NCI-H1105 treated with DMSO at 0.1 percent for 48 hours (cell line): ENCODE data around the gene ANO8.

Experiments
- DNase-seq: peaks from one replicate; lab custom pipeline; 2025; lab: John Stamatoyannopoulos, UW

The ANO8 gene

DNA sequence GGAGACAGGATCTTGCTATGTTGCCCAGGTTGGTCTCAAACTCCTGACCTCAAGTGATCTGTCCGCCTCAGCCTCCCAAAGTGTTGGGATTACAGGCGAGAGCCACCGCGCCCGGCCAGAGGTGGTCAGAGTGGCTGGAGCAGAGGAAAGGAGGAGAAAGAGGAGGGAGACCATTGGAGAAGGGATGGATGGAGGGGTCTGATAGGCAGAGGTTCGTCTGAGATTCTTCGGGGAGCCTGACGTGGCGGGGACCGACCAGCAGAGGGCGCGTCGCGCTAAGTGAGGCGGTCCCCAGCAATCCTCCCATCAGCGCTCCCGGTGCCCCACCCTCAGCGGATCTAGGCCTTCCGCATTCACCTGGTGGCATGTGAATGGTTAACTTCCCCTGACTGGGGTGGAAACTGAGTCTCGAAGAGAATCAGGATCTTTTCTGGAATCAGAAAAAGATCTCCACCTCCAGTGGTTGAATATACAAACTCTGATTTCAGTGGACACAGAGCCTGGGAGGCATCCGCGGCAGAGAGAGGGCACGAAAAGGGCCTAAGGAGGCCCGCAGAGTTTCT, 11.5 kb upstream of the ANO8 start:
- DNase-seq: peak; percentile 64

DNA sequence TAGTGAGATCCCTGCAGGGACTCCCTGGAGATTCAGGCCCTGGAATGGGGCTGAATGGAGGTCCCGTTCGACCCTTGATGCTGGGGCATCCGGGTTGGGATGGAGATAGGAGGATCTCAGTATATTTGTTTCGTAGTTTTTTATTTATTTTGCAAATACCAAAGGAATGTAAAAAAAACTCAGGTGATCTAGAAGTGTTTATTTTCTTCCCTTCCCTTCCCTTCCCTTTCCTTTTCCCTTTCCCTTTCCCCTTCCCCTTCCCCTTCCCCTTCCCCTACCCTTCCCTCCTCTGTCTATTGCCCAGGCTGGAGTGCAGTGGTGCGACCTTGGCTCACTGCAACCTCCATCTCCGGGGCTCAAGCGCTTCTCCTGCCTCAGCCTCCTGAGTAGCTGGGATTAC, 7.2 kb upstream of the ANO8 start:
- DNase-seq: no peak

DNA sequence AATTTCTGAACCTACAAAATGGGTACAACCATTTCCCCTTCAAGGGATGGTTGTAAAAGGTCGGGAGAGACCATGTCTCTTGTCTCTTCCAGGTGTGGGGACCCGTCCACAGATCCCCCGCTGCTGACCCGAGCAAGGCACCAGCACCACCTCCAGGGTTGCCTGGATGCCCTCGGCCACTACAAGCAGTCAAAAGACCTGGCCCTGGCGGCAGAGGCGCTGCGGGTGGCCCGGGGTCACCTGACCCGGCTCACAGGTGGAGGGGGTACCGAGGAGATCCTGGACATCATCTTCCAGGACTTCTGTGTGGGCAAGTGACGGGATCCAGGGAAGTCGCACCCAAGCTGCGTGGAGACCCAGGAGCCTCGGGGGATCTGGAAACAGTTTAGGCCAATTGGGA, 6.7 kb upstream of the ANO8 start:
- no peak for DNase-seq

DNA sequence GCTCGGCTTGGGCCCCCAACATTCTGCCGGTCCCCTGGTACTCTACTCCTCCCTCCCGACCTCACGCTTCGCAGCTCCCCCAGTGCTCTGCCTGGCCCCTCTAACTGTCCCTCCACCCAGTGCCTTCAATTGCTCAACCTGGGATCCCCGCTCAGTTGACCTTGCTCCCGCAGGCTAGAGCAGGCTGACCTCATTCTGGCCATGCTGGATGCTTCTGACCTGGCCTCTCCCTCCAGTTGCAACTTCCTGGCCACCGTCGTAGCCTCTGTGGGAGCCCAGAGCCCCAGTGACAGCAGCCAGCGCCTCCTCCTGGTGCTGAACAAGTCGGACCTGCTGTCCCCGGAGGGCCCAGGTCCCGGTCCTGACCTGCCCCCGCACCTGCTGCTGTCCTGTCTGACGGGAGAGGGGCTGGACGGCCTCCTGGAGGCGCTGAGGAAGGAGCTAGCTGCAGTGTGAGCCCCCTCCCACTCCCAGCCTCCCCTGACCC, 6.3 kb upstream of the ANO8 start:
- DNase-seq: no peak

DNA sequence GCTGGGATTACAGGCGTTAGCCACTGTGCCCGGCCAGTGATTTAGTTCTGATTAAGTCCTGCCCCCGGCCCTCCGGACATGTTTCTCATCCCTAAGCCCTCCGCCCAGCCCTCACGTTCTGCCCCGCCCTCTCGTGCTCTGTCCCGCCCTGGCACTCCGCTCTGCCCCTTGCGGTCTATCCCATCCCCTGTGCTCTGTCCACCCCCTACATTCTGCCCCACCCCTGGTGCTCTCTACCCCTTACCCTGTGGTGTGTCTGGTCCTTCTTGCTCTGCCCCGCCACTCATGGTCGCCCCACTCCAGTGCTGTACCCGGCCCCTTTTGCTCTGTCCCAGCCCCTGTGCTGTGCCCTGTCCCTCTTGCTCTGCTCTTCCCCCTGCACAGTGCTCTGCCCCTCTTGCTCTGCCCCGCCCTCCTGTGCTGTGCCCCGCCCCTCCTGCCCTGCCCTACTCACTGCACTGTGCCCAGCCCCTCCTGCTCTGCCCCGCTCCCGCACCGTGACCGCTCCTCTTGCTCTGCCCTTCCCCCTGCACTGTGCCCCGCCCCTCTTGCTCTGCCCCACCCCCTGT, 5.7 kb upstream of the ANO8 start:
- DNase-seq: no peak

DNA sequence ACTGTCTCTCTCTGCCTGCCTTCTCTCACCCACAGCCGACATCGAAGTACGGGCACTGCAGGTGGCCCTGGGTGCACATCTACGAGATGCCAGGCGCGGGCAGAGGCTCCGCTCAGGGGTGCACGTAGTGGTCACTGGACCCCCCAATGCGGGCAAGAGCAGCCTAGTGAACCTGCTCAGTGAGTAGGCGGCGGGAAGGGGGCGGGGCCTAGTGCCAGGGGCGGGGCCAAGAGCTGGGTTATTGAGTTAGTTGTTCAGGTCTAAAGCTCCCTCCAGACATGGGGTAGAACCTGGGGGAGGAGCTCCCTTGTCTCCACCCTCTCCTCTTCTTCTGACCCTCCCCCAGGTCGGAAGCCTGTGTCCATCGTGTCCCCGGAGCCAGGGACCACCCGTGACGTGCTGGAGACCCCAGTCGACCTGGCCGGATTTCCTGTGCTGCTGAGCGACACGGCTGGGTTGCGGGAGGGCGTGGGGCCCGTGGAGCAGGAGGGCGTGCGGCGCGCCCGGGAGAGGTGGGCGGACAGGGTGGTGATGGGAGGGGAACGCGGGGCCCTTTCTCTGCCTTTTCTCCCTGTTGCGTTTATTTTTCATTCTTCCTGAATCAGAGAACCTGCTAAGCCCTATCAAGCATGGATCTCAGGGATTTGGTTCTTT, 4.6 kb upstream of the ANO8 start:
- DNase-seq: no peak

DNA sequence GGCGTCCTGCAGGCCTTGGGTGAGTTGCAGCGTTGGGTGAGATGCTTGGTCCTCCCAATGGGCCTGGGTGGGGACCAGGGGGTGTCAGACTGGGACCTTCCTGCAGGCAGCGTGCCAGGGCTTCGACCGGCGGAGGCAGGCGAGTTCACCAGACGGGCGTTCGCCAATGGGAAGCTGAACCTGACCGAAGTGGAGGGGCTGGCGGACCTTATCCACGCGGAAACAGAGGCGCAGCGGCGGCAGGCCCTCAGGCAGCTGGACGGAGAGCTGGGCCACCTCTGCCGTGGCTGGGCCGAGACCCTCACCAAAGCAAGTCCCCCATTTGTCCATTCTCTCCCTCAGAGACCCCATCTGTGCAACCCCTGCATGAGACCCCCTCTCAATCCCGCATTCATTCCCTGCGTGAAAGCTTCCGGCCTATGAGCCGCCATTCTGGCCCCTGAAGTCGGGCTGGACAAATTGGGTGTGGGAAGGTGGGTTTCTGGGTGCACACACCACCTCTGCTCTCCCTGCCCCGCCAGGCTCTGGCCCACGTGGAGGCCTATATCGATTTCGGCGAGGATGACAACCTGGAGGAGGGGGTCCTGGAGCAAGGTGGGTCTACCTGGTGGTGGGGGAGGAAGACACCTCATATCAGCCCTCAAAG, 3.9 kb upstream of the ANO8 start:
- no peak for DNase-seq

DNA sequence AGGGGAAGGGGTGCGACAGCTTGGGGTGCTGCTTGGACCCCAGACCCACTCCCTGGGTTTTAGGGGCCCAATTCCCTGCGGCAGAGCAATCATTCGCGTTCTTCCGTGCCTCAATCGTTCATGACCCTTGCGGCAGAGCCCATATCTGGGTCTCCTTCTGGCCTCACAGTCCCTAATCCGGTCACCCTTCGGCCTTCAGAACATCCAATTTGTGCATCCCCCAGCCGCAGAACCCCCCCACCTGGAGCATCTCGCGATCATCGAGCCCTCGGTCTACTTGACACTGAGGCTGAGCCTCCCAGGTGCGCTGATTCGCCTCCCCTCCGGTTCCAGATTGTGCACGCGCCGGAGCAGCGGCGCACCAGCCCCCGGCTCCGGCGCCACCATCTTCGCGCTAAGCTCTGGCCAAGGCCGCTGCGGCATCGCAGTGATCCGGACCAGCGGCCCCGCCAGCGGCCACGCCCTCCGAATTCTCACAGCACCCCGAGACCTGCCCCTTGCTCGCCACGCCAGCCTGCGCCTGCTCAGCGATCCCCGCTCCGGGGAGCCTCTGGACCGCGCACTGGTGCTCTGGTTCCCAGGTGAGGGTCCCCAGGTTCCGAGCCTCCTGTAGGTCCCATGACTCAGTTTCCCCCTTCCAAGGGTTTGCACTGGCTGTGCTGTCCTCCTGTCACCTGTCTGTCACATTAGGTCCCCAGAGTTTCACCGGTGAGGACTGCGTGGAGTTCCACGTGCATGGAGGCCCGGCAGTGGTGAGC, 3.2 kb upstream of the ANO8 start:
- DNase-seq: no peak

DNA sequence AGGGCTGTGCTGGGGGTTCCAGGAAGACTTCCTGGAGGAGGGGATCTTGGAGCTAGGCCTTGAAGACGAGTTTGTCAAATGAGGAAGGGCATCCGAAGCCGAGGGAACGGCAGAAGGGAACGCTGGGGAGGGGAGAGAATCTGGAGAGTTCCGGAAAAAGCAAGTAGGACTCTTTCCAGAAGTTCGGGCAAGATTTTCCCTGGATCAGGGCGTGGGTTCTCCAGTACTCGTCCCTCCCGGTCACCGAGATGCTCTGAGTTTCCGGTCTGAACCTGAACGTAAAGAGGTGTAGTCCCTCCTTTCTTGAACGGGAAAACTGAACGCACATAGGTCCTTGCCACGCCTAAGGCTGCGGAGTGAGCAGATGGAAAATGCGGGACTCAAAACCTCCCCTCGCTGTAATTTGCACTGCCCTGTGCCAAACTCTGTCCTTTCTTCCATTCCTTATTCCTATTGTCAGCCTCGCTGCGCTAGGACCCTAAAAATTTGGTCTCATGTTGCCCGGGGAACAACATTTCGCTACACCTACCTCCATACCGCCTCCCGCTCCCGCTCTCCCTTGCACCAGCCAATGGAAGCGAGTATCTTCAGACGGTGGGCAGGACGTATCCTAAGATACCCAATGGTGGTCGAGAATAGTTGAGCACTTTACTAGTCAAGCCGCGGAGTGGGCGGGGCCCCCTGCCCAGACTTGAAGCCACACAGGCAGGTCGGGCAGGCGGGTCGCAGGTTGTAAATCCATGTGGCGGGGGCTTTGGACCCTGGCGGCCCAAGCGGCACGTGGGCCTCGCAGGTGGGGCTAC, 2.4 kb upstream of the ANO8 start, which contains the start of gene GTPBP3:
Gene GTPBP3 (plus strand): TSS at position 682 of the 803 bp plus-strand sequence. CDS start 59 bp downstream, at position 741.
- peak; percentile 99 for DNase-seq

DNA sequence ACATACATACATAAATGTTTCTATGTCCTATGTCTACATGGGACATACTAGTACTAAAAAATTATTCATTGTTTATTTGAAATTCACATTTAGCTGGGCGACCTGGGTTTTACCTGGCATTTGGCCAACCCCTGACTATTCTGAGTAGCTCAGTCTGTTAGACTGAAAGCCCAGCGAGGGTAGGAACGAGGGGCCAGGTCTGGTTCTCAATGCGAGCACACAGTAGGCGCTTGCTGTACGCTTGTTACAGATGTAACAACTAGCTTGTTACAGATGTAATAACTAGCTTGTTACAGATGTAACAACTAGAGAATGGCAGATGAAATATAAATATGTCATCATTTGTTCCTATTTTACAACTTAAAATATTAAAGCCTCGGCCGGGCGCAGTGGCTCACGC, 920 bp upstream of the ANO8 start:
- DNase-seq: no peak

DNA sequence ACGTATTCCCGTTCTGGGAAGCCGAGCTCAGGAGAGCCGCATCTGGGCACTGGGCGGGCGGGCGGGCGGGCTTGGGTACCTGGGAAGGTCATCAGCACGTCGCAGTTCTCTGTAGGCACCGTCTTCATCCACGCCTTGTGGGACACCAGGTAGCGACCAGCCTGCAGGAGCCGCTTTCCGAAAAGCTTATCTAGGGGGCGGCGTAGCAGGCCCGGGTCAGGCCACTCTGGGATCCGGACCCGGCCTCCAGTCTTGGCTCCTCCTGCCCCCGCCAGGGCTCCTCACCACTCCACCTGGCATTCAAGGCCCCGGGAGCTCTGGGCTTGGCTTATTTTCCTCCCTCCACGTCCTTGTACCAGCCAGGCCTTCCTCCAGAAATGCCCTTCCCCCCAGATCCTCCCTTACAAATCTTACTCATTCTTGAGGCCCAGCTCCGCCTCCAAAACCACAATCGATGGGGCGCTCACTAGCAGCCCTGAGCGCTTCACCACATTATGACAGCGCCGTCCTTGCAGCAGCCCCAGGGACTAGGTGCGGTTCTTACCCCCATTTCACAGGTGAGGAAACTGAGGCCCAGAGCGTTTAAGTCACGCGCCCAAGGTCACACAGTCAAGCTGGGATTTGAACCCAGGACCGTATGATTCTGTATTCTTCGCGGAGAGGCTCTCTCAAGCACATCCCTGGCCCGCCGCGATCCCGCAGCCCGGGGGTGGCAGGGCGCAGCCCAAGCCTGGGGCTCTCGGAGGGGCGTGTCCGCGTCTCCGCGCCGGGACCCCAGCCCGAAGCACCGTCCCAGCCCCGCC, 843 bp downstream of the ANO8 start:
- no peak for DNase-seq

DNA sequence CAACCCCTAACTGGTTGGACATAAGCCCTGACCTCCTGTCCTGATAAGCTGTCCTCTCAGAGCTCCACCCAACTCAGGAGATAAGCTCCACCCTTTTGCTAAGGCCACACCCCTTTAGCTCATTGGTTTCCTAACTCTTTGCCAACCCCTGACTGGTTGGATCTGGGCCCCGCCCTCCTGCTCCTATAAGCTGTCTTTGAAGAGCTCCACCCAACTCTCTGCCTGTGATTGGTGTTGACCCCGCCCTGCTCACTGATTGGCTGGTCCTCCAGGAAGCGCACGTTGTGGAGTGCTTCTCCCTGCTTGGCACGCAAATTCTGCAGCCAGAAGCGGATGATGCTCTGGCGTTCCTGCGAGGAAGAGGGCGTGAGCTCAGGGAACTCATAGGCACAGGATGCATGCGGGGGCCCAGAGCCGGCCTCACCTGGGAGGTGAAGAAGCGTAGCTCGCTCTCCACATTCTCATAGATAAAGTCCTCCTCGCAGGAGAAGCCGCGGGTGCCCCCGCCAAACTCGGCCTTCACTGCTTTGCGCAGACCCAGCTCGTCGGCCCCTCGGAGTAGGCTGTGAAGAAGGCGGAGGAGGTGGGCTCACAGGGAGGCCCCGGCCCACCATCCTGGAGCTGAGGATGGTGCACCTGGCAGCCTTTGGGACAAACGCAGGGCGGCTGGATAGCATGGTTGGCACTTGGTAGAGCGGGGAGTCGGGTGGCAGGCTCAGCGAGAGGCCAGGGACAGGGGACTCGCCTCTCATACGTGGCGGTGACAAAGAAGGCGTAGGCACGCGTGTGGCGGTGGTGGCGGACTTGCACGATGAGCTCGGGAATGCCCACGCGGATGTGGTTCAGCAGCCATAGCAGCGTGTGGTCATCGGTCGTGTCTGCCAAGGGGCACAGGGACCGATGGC, 1.7 kb downstream of the ANO8 start:
- DNase-seq: no peak

DNA sequence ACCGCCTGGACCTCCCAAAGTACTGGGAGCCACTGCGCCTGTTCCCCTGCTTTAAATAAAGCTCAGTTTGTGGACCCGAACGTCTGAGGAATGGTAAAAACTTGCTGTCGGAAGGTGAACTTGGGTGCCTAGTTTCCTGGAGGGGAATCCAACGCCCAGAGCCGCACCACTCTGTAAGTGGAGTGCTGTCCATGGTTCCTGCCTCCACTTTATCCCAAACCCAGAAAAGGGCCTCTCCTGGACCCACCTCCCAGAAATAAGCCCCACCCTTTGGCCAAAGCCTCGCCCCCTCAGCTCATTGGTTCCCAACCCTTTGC, 2.3 kb downstream of the ANO8 start:
- no peak for DNase-seq

DNA sequence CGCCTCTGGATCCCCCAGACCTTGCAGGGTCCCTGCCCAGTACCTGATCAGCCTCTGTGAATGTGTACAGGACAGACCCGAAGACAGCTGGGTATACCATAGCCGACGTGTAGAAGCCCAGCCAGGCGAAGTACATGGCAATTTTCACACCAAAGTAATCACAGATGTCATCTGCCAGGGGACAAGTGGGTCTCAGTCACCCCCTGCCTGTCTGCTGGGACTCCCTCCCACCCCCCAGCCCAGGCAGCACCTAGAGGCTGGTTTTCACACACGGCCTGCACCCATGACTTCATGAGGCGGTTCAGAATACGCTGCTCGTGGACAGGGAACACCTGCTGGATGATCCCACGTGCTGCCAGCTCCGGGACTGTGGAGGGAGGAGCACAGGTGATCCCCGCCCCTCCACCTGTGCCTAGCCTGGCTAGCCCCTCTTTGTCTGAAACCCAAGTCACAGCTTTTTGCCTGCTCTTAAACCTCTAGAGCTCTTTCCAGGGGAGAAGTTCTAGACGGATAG, 3.6 kb downstream of the ANO8 start:
- DNase-seq: peak; percentile 39

DNA sequence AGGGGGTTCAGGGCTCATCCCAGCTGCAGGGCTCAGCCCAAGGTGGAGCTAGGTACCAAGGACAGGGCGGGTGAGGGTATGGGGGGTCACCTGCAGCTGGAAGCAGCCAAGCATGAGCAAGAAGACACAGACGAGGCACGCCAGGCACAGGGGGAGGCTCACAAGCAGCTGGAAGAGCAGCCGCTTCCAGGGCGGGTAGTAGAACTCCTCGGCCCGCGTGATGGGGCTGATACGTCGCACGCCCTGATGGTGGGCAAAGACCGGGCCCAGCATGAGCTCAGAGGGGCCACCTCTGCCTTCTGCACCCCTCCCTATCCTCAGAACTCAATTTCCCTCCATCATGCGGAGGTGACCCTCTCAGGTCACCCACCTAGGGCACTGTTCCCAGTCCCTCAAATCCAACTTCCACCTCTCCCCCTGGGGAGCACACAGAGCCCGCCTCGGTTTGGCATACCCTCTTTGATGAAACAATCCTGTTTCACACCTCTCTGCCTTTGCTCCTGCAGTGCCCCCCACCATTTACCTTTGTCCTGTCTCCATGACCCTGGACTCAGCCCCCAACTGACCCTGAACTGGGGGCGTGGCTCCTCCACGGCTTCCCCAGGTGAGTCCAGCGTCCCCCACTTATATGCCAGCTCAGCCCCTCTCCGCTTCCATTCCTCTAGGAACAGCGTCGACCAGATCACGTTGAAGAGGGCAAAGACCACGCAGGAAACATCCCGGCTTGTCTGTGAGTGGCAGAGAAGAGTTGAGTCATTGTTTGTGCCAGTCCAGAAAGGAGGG, 4.2 kb downstream of the ANO8 start:
- no peak for DNase-seq

DNA sequence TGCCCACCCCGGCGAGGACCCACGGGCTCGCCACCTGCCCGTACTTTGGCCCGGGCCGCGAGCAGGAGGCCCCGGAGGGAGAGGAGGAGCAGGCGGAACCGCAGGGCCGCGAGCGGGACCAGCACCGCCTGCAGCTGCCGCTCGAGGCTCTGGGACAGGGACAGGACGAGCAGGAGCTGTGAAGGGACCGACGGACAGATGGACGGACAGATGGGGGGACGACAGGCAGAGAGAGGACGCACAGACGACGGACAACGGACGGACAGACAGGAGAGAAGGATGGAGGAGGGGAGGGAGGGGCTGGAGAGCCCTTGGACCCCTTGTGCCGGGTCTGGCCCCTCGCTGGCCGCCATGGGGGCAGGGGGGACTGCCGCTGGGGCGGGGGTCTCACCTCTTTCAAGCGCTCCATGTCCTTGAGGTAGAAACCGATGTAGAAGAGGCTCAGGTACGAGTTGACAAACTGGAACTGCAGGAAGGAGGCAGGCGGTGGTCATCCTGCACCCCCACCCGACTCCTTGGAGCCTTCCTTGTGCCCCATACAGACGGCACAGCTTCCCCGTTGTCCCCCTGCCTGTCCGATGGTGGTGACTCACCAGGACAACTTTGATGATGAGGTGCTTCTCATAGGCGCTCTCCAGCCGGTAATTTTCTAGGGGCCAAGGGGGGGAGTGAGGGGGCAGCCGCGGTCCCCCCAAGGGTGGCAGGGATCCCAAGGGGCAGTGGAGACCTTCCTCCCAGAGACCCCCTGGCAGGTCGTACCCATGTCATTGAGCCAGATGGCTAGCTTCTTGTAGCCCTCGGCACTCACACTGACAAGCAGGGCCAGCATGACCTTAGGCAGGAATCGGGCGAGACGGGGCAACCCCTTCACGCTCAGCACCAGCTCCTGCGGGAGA, 5.0 kb downstream of the ANO8 start:
- DNase-seq: no peak

DNA sequence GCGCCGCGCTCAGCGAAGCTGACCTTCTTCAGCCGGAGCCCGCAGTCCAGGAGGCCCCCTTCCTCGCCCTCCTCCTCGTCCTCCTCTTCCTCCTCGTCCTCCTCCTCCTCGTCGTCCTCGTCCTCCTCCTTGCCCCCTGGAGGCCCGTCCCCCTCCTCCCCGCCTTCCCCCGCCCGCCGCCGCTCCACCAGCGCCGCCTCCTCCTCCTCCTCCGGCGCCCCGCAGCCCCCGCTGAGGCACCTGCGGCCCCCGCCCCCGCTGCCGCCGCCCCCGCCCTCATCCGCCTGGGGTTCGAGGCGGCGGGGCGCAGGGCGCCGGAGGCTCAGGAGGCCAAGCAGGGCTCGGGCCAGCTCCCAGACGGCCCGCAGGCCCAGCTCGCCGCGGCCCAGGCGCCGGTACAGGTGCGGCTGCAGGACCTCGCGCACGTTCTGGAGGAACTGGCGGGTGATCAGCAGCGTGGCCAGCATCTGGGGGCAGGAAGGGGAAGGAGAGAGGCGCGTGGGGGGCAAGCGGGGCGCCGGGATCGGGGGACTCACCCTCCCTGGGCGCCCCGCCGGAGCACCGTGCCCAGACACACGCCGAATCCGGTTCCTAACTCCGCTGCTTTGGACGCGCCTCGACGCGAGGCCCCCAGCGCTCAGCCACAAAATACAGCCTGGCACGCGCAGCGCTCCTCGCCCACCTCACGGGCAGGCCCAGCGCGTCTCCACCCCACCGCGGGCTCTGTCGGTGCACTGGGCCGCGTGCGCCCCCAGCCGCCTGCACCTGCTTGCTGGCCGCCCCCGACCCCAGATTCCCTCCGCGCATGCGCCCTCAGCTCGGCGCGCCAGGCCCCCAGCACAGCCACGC, 5.9 kb downstream of the ANO8 start:
- peak; percentile 13 for DNase-seq
